Amniotic epithelial cell (primary cell): ENCODE results near the gene CKLF.
"Not testable (repeated sequence)": the region's sequence is repeated elsewhere in the genome, so short reads cannot be mapped to it uniquely, and the experiment has no call there.

Experiments used
- DNase-seq: peaks from one replicate; pipeline ENCODE4 v3.0.0-alpha.2; 2010; ENCODE audit warnings: low read depth

CKLF gene

DNA sequence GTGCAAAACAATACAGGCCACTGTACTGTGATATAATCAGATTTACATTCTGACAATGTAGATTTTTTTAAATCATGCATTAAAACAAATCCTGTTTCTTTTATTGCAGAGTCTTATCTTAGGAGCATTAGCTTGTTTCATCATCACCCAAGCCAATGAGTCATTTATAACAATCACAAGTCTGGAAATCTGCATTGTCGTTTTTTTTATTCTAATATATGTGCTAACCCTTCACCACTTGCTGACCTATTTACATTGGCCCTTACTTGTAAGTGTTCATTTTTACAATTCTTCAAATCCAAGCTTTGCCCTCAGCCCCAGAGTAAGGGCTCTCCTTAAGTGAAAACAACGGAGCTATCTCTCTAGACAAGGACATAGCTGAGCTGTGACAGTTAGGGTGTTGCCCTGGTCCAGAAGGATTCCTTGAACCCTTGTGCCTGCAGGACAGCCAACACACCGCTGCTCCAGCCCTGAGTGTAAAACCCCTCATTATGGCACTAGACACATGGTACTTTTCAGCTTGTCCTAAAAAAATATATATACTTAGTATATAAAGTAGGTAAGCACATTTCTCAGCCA, 17.5 kb downstream of the CKLF start:
- DNase-seq, result peak; percentile 86

DNA sequence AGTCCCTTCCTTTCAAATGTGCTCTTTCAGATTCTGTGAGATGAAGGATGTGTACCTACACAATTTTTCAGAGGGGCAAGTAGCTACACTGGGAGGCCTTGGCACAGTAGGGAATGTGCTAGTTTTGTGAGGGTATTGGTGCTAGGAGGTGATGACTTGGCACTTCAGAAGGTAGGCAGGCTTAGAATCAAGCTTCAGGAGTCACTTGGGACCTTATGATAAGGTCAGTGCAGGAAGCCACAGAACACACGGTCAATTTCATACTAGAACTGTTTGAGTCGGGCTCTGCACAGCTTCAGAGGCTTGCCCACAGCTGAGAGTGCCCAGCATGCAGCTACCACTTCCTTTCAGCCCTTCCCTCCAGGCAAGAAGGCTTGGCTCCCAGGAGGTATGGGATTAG, 20.0 kb downstream of the CKLF start:
- DNase-seq, result no peak

DNA sequence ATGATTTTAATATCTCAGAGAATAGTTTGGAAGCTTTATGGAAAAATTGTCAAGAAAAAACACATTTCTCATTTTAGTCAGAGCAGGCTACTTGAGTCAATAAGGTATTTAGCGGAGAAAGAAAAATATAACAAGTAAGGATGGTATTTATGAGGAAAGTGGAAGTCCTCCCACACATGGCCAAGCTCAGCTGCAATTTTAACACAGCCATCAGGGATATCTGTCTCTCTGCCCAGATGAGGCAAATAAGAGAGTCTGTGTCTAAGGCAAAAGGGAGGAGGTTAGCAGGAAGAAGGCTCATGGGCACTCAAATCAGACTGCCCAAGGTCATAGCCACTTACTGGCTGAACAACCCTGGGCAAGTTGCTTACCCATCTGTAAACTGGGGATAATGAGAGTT, 21.7 kb downstream of the CKLF start:
- DNase-seq, result peak; percentile 56

DNA sequence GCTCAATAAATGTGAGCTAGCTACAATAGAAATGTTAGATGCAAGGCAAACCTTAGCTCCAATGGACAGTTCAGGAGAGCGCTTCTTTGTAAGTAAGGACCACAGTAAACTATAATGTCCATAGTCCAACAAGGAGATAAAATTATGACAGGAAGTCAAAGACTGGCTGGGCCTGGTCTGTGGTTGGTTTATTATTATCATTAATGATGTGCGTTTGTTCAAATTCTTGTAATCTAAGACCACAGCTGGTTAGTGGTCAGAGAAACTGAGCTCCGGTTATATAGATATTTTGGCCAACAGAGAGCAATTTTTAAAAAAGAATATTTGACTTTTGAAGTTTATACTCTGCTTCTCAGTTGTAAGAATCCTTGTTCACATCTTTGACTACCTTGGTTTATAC, 22.2 kb downstream of the CKLF start:
- DNase-seq, result no peak

DNA sequence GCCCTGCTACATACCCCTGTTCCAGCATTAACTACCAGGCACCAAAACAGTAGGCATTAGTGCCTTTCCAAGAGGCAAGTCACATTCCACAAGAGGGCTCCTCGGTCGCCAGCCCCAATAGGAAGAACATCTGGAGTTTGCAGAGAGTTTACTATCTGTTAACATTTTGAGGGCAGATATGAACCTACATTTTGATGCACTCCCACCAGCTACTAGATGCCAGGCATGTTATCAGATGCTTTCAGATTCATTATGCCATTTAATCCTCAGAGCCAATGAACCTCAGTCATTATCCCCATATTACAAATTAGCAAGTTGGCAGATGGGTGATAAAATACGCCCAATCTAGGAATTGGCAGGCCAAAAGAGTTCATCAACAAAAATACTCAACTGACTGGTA, 22.7 kb downstream of the CKLF start:
- DNase-seq, result no peak

DNA sequence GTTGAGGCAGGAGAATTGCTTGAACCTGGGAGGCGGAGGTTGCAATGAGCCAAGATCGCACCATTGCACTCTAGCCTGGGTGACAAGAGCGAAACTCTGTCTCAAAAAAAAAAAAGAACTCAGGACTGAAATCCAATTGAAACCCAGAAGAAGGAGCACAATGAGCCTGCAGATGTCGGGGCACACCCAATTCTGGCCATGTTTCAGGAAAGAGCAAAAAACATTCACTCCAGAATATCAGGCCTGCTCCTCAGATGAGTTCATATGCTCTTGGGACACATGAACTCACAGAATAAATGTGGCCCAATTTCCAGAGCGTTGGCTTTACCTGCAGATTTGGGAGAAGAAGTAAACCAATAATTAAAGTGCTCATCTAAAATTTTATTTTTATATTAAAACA, 23.9 kb downstream of the CKLF start:
- no peak for DNase-seq

DNA sequence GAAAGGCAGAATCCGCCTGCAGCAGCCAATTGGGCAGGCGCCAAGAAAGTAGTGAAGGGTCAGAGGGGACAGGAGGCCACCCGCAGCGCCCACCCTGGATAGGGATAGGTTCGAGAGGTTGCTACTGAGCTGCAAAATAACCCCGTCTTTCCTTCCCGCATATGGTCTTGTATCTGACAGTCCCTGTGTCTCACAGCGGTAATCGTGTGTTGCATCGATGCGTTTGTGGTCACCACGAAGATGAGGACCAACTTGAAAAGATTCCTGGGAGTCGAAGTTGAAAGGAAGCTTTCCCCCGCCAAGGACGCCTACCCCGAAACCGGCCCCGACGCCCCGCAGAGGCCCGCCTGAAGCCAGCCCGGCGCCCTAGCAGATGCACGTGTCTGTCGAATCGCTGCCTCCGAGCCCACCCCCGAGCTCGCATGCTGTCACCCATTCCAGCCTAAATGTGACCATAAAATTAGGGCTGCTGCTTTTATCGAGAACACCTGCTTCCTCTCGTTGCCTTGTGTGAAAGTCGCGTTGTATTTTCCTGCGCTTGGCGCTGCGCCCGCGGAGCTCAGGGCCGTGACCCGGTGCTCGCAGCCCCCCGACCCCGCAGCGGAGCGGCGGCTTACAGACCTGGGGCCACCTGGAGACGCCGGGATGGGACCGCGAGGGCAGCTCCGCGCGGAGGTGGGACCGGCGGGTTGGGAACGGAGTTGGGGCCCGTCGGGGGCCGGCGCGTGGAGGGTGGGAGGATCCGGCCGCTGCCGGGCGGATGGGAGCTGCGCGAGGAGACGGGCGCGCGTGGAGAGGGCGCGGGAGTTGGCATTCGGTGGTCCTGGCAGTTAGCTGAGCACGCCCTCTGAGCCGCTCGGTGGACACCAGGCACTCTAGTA, 26.5 kb downstream of the CKLF start, which contains the start of gene CMTM2:
Gene CMTM2, plus strand, starts transcription at position 813 of the 881 bp plus-strand sequence. CDS start 145 bp downstream, outside the sequence.
- DNase-seq, result no peak

DNA sequence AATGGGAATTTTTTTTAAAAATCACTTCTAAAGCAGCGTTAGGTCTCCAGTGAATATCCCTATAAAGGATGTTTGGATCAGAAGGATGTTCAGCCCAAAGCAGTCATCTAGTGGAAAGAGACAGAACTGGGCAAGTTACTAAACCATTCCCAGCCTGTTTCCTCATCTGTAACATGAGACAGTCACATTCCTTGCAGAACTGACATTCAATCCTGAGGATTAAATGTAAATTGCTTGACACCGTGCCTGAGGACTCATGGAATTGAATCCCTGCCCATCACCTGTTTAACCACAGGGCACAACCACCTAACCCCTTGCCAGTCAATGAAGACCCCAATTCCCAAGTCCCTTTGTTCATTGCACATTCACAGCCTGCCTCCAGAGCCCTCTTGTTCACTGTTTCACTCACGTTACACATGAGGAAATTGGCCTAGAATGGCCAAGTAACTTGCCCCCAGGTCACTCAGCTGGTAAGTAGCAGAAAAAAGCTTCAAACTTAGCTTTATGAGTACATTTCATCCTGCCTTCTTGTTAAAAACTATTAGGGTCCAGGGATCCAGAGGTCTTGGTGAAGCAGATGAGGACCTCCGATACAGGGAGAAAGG, 28.3 kb downstream of the CKLF start:
- DNase-seq, result peak; percentile 75

DNA sequence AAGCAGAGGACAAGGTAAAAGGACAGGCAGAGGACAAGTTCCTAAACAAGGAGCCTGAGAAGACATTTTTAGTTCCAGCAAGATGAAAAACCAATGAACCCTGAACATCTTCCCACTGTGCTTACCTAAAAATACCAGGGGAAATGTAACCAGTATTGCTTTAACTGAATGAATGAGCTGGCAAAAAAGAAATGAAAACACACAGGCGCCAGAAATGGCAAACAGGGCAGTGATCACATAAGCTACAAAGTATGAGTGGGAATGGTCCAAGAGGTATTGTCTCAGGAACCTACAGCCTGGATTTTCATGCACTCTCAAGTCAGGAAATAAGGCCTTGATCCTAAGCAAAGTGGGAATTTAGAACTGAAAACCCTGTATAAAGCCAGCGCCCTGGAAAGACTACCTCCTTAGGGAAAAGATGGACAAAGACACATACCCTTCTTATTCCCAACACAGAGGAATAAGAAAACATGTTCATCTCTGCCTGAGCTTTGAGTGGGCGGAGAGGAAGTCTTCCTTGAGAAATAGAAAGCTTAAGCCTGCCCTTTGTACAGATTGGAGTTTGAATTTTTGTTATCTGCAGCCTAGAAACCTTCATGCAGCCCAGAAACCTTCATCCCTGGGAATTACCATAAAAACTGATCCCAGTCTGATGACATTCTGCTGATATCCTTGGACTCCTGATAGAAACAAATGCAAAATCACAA, 29.0 kb downstream of the CKLF start:
- peak; percentile 39 for DNase-seq

DNA sequence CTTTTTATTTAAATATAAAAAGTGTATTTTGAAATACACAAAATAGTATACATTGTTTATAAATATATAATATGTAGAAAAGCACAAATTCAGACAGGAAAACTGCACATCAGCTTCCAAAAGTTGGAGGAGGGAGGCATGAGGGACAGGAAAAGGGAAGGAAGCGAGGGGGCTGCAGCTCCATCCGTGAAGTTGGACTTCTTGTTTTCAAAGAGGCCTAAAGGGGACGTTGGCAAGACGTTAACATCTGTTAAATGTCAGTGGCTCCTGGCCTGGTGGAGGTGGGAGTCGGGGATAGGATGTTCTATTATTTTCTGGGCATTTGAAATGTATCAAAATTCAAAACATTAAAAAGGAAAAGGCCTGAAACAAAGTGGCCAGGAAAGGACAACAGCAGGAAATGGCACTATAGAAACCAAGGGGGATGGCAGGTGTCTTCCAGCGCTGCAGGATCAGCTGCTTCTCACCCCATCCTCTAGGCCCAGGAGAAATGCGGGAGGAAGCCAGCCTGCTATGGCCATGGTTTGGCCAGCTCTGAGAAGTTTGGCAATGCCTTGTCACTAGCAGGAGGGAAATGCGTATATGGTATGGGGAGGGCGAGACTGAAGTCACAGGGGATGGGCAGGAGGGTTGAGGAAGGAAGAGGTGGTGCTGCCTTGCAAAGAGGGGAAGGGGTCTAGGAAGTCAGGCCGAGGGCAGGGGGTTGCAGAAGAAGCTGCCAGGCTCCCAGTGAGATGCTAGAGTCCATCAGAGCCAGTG, 33.3 kb downstream of the CKLF start:
- no peak for DNase-seq

DNA sequence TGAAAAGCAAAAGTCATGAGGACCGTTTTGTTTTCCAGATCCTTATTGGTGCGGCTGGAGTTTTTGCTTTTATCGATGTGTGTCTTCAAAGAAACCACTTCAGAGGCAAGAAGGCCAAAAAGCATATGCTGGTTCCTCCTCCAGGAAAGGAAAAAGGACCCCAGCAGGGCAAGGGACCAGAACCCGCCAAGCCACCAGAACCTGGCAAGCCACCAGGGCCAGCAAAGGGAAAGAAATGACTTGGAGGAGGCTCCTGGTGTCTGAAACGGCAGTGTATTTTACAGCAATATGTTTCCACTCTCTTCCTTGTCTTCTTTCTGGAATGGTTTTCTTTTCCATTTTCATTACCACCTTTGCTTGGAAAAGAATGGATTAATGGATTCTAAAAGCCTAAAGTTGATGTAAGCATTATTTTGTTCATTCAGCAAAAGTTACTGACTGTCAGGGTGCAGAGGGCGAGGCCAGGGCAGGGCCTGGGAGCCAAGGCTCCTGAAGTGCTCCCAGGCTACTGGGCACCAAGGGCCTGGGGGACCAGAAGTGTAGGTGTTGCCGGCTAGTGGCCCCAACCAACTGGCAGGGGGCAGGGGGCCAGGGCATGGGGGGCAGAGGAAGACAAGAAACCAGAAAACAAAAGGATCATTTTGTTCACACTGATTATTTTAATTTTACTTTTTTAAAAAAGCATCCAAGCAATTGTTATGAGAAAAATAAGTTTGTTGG, 35.7 kb downstream of the CKLF start:
- no peak for DNase-seq

DNA sequence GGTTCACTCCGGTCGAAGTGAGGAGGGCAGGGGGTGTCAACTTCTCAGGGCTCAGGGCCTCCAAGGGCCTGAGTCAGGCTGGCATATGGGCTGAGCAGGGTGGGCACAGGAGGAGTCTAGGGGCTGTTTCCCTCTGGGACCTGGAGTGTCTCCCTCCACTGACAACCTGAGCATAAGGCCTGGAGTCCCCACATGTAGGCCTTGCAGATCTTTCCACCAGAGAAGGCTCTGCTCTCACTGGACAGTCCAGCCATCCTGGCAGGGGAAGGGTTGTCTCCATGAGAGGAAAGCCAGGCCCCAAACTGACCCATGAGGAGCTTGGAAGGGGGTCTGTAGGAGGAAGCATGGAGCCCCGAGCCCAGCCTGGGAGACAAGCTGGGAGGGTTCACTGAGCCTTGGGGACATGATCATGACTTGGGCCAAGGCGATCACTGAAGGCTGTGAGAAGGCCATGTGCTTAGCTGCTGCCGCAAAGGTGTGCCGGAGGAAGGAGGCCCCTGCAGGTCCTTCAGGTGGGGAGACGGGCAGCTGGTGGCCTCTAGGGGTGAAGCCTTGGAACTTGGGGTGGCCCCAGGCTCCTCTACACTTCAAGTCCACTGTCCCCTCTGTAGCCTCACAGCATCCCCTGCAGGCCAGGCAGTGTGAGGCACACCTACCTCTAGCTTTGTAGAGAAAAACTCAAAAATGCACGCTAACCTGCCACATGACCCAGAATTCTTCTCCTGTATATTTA, 36.8 kb downstream of the CKLF start:
- DNase-seq, result peak; percentile 53

DNA sequence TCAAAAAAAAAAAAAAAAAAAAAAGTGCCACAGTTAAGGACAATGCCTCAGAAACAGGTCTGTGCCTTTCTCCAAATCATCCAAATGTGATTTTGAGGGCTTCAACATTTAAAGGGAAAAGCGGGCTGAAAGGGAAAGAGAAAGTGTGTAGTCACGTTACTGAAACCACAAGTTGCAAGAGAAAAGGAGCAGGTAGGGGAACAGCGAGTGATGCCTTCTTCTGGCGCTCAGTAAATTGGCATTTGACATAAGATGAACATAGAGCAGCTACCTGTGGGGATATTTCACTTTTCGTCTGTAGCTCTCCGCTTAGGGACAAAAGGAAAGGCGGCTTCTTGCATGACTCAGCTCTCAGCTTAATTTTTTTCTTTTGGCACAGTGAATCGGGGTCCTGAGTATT, 37.9 kb downstream of the CKLF start:
- no peak for DNase-seq

DNA sequence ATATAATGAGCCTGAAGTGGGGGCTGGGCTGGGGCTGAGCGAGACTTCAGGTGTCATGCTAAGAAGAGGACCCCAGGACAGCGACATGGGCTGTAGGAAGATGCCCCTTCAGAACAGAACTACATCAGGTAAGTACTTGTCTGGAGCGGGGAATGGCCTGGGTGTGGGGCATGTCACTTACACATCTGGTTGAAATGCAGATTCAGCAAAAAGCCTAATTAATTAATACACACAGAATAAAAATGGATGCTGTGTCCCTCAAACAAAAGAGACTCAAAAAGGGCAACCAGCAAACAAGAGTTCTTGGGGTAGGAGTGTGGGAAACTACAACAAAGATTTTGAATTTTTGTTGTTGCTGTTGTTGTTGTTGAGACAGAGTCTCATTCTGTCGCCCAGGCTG, 38.6 kb downstream of the CKLF start:
- no peak for DNase-seq

DNA sequence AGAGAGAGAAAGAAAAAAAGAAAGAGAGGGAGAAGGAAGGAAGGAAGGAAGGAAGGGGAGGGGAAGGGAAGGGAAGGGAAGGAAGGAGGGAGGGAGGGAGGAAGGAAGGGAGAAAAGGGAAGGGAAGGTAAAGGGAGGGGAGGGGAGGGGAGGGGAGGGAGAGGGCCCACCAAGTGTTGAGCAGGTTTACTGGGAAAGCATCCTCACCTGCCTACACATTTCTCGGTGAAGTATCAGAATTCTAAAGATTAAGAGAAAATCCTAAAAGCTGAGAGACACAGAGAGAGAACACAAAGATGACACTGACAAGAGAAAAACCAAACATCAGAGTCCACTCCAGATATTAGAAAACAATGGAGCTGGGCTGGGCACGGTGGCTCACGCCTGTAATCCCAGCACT, 39.9 kb downstream of the CKLF start:
- DNase-seq, result no peak

DNA sequence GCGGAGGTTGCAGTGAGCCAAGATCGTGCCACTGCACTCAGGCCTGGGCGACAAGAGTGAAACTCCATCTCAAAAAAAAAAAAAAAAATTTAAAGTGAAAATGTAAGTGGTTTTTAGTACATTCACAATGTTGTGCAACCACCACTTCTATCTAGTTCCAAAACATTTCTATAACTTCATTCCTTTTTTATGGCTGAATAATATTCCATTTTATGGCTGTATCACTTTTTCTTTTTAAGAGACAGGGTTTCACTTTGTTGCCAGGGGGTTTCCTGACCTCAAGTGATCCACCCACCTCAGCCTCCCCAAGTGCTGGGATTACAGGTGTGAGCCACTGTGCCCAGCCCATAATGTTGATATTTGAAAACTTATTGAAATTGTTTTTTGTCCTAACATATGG, 40.4 kb downstream of the CKLF start:
- DNase-seq, result no peak

DNA sequence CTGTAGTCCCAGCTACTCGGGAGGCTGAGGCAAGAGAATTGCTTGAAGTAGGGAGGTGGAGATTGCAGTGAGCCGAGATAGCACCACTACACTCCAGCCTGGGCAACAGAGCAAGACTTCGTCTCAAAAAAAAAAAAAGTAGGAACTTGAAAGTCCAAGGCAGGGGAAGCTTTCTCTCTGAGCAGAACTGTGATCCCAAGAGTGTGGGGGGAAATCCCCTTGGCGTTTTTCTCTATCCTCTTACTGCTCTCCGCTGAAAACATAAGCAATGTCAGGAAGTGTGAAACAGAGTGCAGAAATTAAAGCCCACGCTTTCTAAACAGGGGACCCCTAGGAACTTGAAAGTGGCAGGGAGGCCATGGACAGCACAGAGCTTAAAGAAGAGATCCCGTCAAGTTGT, 42.4 kb downstream of the CKLF start:
- DNase-seq, result no peak

DNA sequence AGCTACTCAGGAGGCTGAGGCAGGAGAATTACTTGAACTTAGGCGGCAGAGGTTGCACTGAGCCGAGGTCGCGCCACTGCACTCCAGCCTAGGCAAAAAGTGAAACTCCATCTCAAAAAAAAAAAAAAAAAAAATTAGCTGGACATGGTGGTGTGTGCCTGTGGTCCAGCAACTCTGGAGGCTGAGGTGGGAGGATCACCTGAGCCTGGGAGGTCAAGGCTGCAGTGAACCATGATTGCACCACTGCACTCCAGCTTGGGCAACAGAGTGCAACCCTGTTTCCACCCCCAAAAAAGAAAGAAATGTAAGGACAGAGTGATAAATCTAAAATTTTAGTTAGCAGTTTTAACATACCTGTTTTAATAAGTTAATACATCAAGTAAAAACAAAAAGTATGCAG, 44.2 kb downstream of the CKLF start:
- DNase-seq, result not testable (repeated sequence)

DNA sequence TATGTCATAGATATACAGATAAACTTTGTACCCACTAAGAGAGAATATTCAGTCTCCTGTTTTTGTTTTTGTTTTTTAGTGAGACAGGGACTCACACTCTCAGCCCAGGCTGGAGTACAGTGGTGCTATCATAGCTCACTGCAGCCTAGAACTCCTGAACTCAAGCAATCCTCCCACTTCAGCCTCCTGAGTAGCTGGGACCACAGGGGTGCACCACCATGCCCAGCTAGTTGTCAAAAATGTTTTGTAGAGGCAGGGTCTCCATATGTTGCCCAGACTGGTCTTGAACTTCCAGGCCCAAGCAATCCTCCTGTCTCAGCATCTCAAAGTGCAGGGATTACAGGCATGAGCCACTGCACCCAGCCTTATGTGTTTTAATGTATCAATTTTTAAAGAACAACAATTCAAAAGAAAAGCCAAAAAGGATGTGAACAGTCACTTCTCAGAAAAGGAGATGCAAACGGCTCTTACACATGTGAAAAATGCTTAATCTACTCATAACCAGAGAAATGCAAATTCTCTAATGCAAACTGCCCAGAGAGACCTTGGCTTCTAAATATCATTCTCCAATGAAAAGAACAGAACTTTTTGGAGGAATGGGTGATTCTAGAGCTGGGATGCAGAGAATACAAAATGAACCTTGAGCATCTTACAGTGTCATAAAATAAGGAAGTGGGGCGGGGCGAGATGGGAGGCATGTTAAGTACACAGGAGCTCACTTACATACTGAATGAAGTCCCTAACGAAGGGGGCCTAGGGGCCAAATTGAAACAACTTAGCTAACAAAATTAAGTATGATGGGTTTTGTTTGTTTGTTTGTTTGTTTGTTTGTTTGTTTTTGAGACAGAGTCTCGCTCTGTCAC, 44.8 kb downstream of the CKLF start:
- no peak for DNase-seq

DNA sequence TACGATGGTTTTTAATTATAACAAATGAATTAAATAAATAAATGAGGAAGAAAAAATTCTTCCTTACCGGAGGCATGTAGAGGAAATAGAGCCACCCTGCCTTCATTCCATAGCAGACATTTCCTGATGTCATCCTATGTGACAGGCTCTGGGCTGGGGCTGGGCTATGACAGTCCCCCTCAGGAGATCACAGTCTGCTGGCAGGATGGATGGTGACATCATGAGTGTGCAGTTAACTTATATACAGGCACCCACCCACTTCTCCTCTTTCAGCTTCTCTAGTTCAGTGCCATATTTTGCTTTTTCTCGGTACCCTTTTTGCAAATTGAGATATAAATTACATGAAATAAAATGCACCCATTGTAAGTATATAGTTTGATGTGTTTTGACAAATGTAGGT, 45.7 kb downstream of the CKLF start:
- no peak for DNase-seq
